Uterus (tissue), 4 donors: ENCODE data around the gene TLR8. TPM values are rescaled to one million over a fixed set of nuclear protein-coding genes. Genes with fewer than 3 reads are reported as not detected.
A peak's percentile ranks its signal among the peaks of the same experiment; 100 is the strongest.

Experiments
- DNase-seq, 2 donors: peaks; one replicate each; pipeline ENCODE4 v3.0.0-alpha.2; 2019 to 2020
- H3K27ac ChIP-seq, 2 donors: fragments of 200-600 bp; sonication (generic); 1 replicate in 1 of 2; 2 replicates in 1 of 2; pipeline ENCODE4 v1.5.1; 2016 to 2018
- H3K27me3 ChIP-seq, 2 donors: fragments of 200-600 bp; sonication (generic); one replicate each; pipeline ENCODE4 v1.5.1; 2018 to 2019; ENCODE audit warnings: control low read depth in 1 of 2
- H3K36me3 ChIP-seq, 2 donors: fragments of 200-600 bp; sonication (generic); one replicate each; pipeline ENCODE4 v1.5.1; 2019; ENCODE audit warnings: control low read depth in 1 of 2
- H3K4me1 ChIP-seq, 2 donors: fragments of 200-600 bp; sonication (generic); one replicate each; pipeline ENCODE4 v1.5.1; 2018 to 2019; ENCODE audit warnings: control low read depth in 1 of 2
- H3K4me3 ChIP-seq, 2 donors: fragments of 200-600 bp; sonication (generic); 1 replicate in 1 of 2; 2 replicates in 1 of 2; pipeline ENCODE4 v1.5.1; 2018 to 2019; ENCODE audit warnings: mild to moderate bottlenecking in 1 of 2
- H3K9me3 ChIP-seq, 2 donors: fragments of 200-600 bp; sonication (generic); one replicate each; pipeline ENCODE4 v1.5.1; 2019; ENCODE audit warnings: control low read depth in 1 of 2
- POLR2A ChIP-seq, 2 donors: fragments of 450-650 bp; IDR thresholded peaks; one replicate each; pipeline ENCODE4 v1.6.1; 2016; ENCODE audit warnings: antibody characterized with exemption in 2 of 2, mild to moderate bottlenecking in 1 of 2, moderate library complexity in 1 of 2
- intact Hi-C: fragments of 100-400 bp; cut with DNase I; formaldehyde crosslinking; loops from one replicate; pipeline ENCODE4 v1.15.1; 2023; ENCODE audit warnings: low total_unique reads
- total RNA-seq, 4 donors: library from RNA; depleted of rRNA in 3 of 4; stranded (reverse); fragments of >200 nt in 3 of 4; gene quantifications; one replicate each; pipeline versions ENCODE4 v1.1.0 to v1.2.4, GENCODE V29; 2014 to 2023
- TF ChIP-seq, protein P1 (sequence below), 4 experiments: fragments of 200-600 bp in 2 of 4; fragments of 450-650 bp in 2 of 4; sonication (generic) in 2 of 4; IDR thresholded peaks; one replicate each; pipeline ENCODE4 v1.5.1; 2016 to 2019; ENCODE audit warnings: antibody characterized with exemption in 4 of 4, mild to moderate bottlenecking in 2 of 4, moderate library complexity in 1 of 4
- donor health status: DM: yes; HTN: yes; CAD: no.

TLR8 gene
- total RNA-seq, 4 donors from 2014 or later = 0.29 to 0.55 (median 0.55) TPM; not detected in 1

DNA sequence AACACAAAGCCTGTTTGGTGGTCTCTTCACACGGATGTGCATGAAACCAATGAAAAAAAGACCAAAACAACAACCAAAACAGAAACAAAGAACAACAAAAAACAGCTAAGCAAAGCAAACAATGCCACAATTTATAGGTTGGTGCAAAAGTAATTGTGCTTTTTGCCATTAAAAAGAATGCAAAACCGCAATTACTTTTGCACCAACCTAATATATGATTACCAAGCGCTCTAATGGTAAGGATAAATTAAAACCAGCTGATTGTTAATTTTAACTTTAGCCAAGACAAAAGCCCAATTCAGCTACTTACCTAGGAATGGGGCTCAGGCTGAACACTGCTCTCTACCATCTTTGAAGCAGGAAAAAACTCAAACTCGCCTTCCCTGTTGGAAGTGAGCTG, 39.1 kb downstream of the TLR8 start:
- H3K27ac ChIP-seq = no peak overlapping the region
- no peak for TF ChIP-seq POLR2A (IDR thresholded peaks at IDR 0.05)
- TF ChIP-seq, protein P1, sequence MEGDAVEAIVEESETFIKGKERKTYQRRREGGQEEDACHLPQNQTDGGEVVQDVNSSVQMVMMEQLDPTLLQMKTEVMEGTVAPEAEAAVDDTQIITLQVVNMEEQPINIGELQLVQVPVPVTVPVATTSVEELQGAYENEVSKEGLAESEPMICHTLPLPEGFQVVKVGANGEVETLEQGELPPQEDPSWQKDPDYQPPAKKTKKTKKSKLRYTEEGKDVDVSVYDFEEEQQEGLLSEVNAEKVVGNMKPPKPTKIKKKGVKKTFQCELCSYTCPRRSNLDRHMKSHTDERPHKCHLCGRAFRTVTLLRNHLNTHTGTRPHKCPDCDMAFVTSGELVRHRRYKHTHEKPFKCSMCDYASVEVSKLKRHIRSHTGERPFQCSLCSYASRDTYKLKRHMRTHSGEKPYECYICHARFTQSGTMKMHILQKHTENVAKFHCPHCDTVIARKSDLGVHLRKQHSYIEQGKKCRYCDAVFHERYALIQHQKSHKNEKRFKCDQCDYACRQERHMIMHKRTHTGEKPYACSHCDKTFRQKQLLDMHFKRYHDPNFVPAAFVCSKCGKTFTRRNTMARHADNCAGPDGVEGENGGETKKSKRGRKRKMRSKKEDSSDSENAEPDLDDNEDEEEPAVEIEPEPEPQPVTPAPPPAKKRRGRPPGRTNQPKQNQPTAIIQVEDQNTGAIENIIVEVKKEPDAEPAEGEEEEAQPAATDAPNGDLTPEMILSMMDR (IDR thresholded peaks at IDR 0.05) = no peak
- intact Hi-C loops = loop anchor here (10.0 kb wide), 1 partner anchor 1089 kb away; no protein-coding TSS in a partner anchor
- no peaks in the 10 kb centered on the region for H3K4me1 ChIP-seq
- DNase-seq = no peak
- H3K9me3 ChIP-seq = no peaks in the 10 kb centered on the region
- H3K4me3 ChIP-seq = no peak overlapping the region
- H3K36me3 ChIP-seq = no peaks in the 10 kb centered on the region
- no peaks in the 10 kb centered on the region for H3K27me3 ChIP-seq

DNA sequence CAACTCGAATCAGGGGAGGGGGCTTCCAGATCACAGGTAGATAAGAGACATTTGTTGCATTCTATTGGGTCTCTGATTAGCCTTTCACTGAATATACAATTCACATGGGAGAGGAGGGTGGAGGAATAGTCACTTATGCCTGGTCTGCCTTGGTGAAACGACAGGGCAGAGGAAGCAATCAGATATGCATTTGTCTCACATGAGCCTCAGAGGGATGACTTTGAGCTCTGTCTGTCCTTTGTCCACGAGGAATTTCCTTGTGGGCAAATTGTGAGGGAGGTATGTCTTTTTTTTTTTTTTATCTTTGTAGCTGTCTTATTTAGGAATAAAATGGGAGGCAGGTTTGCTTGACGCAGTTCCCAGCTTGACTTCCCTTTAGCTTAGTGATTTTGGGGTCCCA, 40.0 kb downstream of the TLR8 start:
- H3K9me3 ChIP-seq = no peaks in the 10 kb centered on the region
- no peak overlapping the region for H3K27ac ChIP-seq
- DNase-seq = no peak
- H3K4me1 ChIP-seq = no peaks in the 10 kb centered on the region
- TF ChIP-seq POLR2A (IDR thresholded peaks at IDR 0.05) = no peak
- TF ChIP-seq, protein P1 (IDR thresholded peaks at IDR 0.05) = no peak
- intact Hi-C loops = loop anchor here (10.0 kb wide), 1 partner anchor 1088 kb away; no protein-coding TSS in a partner anchor
- no peaks in the 10 kb centered on the region for H3K36me3 ChIP-seq
- no peaks in the 10 kb centered on the region for H3K27me3 ChIP-seq
- H3K4me3 ChIP-seq = no peak overlapping the region

GRCh38 chrX:12946838-12947544, 40.6 kb downstream of the TLR8 start:
- intact Hi-C loops = loop anchor here (10.0 kb wide), 1 partner anchor 1088 kb away; no protein-coding TSS in a partner anchor
- TF ChIP-seq, protein P1 (IDR thresholded peaks at IDR 0.05) = peak; percentile 66 to 83 (median 78)
- no peak for TF ChIP-seq POLR2A (IDR thresholded peaks at IDR 0.05)
- DNase-seq = peak; percentile 61 to 66
- H3K36me3 ChIP-seq = no peaks in the 10 kb centered on the region
- no peaks in the 10 kb centered on the region for H3K4me1 ChIP-seq
- no peaks in the 10 kb centered on the region for H3K9me3 ChIP-seq
- no peaks in the 10 kb centered on the region for H3K27me3 ChIP-seq
- peak overlapping the region; percentile 32 to 51 for H3K27ac ChIP-seq
- H3K4me3 ChIP-seq = no peak overlapping the region

DNA sequence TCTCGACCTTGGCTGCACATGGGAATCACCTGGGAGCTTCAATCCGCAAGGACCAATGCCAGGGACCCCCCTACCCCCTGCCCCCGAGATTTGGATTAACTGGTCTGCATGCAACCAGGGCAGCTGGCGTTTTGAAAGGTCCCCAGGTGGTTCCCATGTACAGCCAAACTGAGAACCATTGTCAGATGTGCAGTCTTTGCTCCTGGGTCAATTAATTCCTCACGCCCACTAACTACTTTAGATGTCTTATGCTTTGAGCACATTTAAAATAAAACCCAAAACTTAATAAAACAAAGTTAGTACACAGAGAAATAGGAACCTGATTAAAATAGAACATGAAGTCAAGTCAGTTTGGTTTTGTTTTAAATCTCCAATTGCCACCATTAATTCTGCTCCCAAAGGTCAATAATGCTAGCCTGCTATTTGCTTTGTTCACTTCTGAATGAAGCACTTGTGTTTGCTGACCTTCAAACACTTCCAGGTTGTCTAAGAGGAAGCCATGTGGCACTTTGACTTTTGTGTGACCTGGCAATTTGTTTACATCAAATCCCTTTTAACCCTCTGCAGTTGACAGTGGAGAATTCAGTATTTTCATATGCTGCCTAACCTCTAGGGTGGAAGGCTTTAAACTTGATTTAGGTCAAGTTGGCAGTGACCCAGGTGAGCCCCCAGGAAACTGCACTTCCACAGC, 41.3 kb downstream of the TLR8 start:
- Histone ChIP-seq H3K27me3 (no peaks in the 10 kb centered on the region), H3K27ac (peak overlapping the region; percentile 32 to 73), H3K36me3 (no peaks in the 10 kb centered on the region), H3K4me3 (no peak overlapping the region), H3K4me1 (no peaks in the 10 kb centered on the region), H3K9me3 (no peaks in the 10 kb centered on the region)
- intact Hi-C loops = loop anchor here (10.0 kb wide), 1 partner anchor 1087 kb away; no protein-coding TSS in a partner anchor
- TF ChIP-seq POLR2A (IDR thresholded peaks at IDR 0.05) = no peak
- TF ChIP-seq, protein P1 (IDR thresholded peaks at IDR 0.05) = no peak
- no peak for DNase-seq

GRCh38 chrX:12948495-12948894, 42.1 kb downstream of the TLR8 start:
- Histone ChIP-seq H3K4me1 (no peaks in the 10 kb centered on the region), H3K27ac (peak overlapping the region; percentile 73 to 76), H3K9me3 (no peaks in the 10 kb centered on the region), H3K27me3 (no peaks in the 10 kb centered on the region), H3K4me3 (no peak overlapping the region), H3K36me3 (no peaks in the 10 kb centered on the region)
- intact Hi-C loops = loop anchor here (10.0 kb wide), 1 partner anchor 1086 kb away; no protein-coding TSS in a partner anchor
- TF ChIP-seq, protein P1 (IDR thresholded peaks at IDR 0.05) = no peak
- no peak for TF ChIP-seq POLR2A (IDR thresholded peaks at IDR 0.05)
- no peak for DNase-seq
